HCT116 (cell line): Measurements from ENCODE around the gene LRRD1. TPM values are rescaled to one million over a fixed set of nuclear protein-coding genes. Genes with fewer than 3 reads are reported as not detected.

Experiments
- ATAC-seq: fragments of 200-7000 bp; cut with Tn5 transposase; 2 replicates; pipeline ENCODE4 v1.9.1; 2020; ENCODE audit warnings: mild to moderate bottlenecking, moderate library complexity
- BruUV-seq: library from RNA; stranded (reverse); fragments of 400-500 nt; replicated peaks from 2 replicates; lab custom pipeline; 2021; lab: Mats Ljungman, UMichigan
- CTCF ChIA-PET: fragments of 300-600 bp; sonication (Branson Sonifier 250); formaldehyde crosslinking; loops from one replicate; lab custom pipeline; 2021; ENCODE audit warnings: antibody characterized with exemption; lab: Charles Lee
- POLR2A ChIA-PET: fragments of 300-600, 350-600 bp; sonication (Branson Sonifier 250); formaldehyde crosslinking; loops from one replicate; lab custom pipeline; 2021; ENCODE audit warnings: antibody characterized with exemption; lab: Charles Lee
- RAD21 ChIA-PET, 2 experiments: fragments of 300-600 bp; sonication (Branson Sonifier 250); formaldehyde crosslinking; loops; one replicate each; lab custom pipeline; 2023; ENCODE audit warnings: low total read pairs in 2 of 2; ENCODE audit not compliant: uncharacterized antibody in 2 of 2, unreplicated experiment in 2 of 2, low non-redundant PET in 1 of 2; lab: Charles Lee
- DNase-seq: peaks from one replicate; pipeline ENCODE4 v3.0.0-alpha.2; 2010; ENCODE audit warnings: low read depth, low spot score
- H2AFZ ChIP-seq: fragments of 200-600 bp; shearing (Covaris generic), sonication (generic); 2 replicates; pipeline ENCODE4 v1.6.1; 2017; ENCODE audit warnings: low read depth, mixed run types, mixed read lengths, antibody characterized with exemption, low read length; ENCODE audit not compliant: poor library complexity, severe bottlenecking
- H3K27ac ChIP-seq: 2 replicates; pipeline ENCODE4 v1.5.1; 2012; ENCODE audit warnings: low read depth, low read length
- H3K27me3 ChIP-seq: fragments of 200-600 bp; sonication (generic); 2 replicates; pipeline ENCODE4 v1.6.1; 2016; ENCODE audit warnings: mixed run types, low read length, mixed read lengths; ENCODE audit not compliant: insufficient read depth
- H3K36me3 ChIP-seq, 2 experiments: fragments of 200-500 bp in 1 of 2; fragments of 200-600 bp in 1 of 2; sonication (Bioruptor generic) in 1 of 2; sonication (generic) in 1 of 2; 2 replicates each; pipeline versions ENCODE4 v1.5.1 to v1.6.1; 2014 to 2016; ENCODE audit warnings: low read length in 2 of 2, inconsistent platforms in 1 of 2, mixed read lengths in 1 of 2, mixed run types in 1 of 2; ENCODE audit not compliant: insufficient read depth in 2 of 2, control insufficient read depth in 1 of 2
- H3K4me1 ChIP-seq, 2 experiments: fragments of 200-600 bp in 1 of 2; sonication (generic) in 1 of 2; 2 replicates each; pipeline versions ENCODE4 v1.5.1 to v1.6.1; 2012 to 2017; ENCODE audit warnings: low read length in 2 of 2, inconsistent platforms in 1 of 2, mild to moderate bottlenecking in 1 of 2, mixed read lengths in 1 of 2, mixed run types in 1 of 2, moderate library complexity in 1 of 2; ENCODE audit not compliant: insufficient read depth in 2 of 2, control insufficient read depth in 1 of 2
- H3K4me2 ChIP-seq: fragments of 200-600 bp; sonication (generic); 2 replicates; pipeline ENCODE4 v1.6.1; 2017; ENCODE audit warnings: mixed run types, low read length, mixed read lengths
- H3K4me3 ChIP-seq, 2 experiments: fragments of 200-600 bp in 1 of 2; sonication (generic) in 1 of 2; replicated peaks in 1 of 2; 2 replicates each; pipeline ENCODE4 v1.5.1; 2011 to 2016; ENCODE audit warnings: low read length in 2 of 2, control low read depth in 1 of 2, low read depth in 1 of 2, mild to moderate bottlenecking in 1 of 2, mixed read lengths in 1 of 2, mixed run types in 1 of 2
- H3K79me2 ChIP-seq: fragments of 200-600 bp; sonication (generic); 2 replicates; pipeline ENCODE4 v1.6.1; 2017; ENCODE audit warnings: mild to moderate bottlenecking, mixed run types, low read length, moderate library complexity, mixed read lengths; ENCODE audit not compliant: insufficient read depth
- H3K9ac ChIP-seq: fragments of 200-600 bp; sonication (generic); 2 replicates; pipeline ENCODE4 v1.6.1; 2016; ENCODE audit warnings: low read length, mixed read lengths
- H3K9me2 ChIP-seq: fragments of 200-600 bp; sonication (generic), shearing (Covaris generic); 2 replicates; pipeline ENCODE4 v1.6.1; 2017; ENCODE audit warnings: mixed run types, mild to moderate bottlenecking, moderate library complexity; ENCODE audit not compliant: insufficient read depth
- H3K9me3 ChIP-seq, 2 experiments: fragments of 200-500 bp in 1 of 2; fragments of 200-600 bp in 1 of 2; sonication (Bioruptor generic) in 1 of 2; sonication (generic) in 1 of 2; 2 replicates each; pipeline ENCODE4 v1.6.1; 2014 to 2017; ENCODE audit warnings: low read length in 2 of 2, mixed read lengths in 2 of 2, inconsistent platforms in 1 of 2, low read depth in 1 of 2, mild to moderate bottlenecking in 1 of 2, mixed run types in 1 of 2, moderate library complexity in 1 of 2; ENCODE audit not compliant: control insufficient read depth in 1 of 2, insufficient read depth in 1 of 2
- H4K20me1 ChIP-seq: fragments of 200-600 bp; sonication (generic), shearing (Covaris generic); 2 replicates; pipeline ENCODE4 v1.6.1; 2017; ENCODE audit warnings: mixed run types, mild to moderate bottlenecking, moderate library complexity; ENCODE audit not compliant: insufficient read depth
- ATF3 ChIP-seq: IDR thresholded peaks from 2 replicates; pipeline ENCODE4 v1.6.1; 2012
- CTCF ChIP-seq, 3 experiments: fragments of 200-600 bp in 1 of 3; sonication (generic) in 1 of 3; IDR thresholded peaks in 2 of 3; conservative IDR thresholded peaks in 1 of 3; 2 replicates each; pipeline ENCODE4 v1.5.1; 2012 to 2017; ENCODE audit warnings: low read depth in 2 of 3, low read length in 2 of 3, antibody characterized with exemption in 1 of 3, borderline replicate concordance in 1 of 3, control low read depth in 1 of 3, mild to moderate bottlenecking in 1 of 3, mixed read lengths in 1 of 3, mixed run types in 1 of 3, moderate library complexity in 1 of 3; ENCODE audit not compliant: insufficient read depth in 1 of 3
- FOSL1 ChIP-seq: IDR thresholded peaks from 2 replicates; pipeline ENCODE4 v1.6.1; 2012; ENCODE audit warnings: low read depth
- POLR2AphosphoS5 ChIP-seq: IDR thresholded peaks from 2 replicates; pipeline ENCODE4 v1.6.1; 2011; ENCODE audit warnings: mild to moderate bottlenecking, low read depth, low read length, moderate library complexity
- REST ChIP-seq: IDR thresholded peaks from 2 replicates; pipeline ENCODE4 v1.6.1; 2012; ENCODE audit warnings: low read depth
- SIN3A ChIP-seq: IDR thresholded peaks from 2 replicates; pipeline ENCODE4 v1.6.1; 2012; ENCODE audit warnings: low read depth
- ZNF274 ChIP-seq: fragments of 200-500 bp; sonication (Bioruptor generic); IDR thresholded peaks from 2 replicates; pipeline ENCODE4 v1.6.1; 2014; ENCODE audit warnings: mild to moderate bottlenecking, low read depth, low read length, inconsistent platforms
- intact Hi-C: fragments of 100-400 bp; cut with micrococcal nuclease; formaldehyde crosslinking; loops from 2 replicates; pipeline ENCODE4 v1.10.0; 2022
- total RNA-seq: library from RNA; stranded (reverse); gene quantifications from one replicate; pipeline ENCODE4 v1.2.1, GENCODE V29; 2021; ENCODE audit not compliant: unreplicated experiment

The LRRD1 gene
- total RNA-seq, 1 experiment from 2014 or later = not detected

- peaks cover 8 to 12% of the 10 kb centered on the region in 2 experiments; a peak in 3 of 4 replicates for H3K36me3 ChIP-seq
- RAD21 ChIA-PET = no interaction called here
- CTCF ChIA-PET = no interaction called here
- POLR2A ChIA-PET = no interaction called here
- no peak overlapping the region for H3K4me2 ChIP-seq
- H3K9me2 ChIP-seq = no peaks in the 10 kb centered on the region
- intact Hi-C loops = no loop called here
- no TSS peak for BruUV-seq
- no peak overlapping the region for H3K9ac ChIP-seq
- no peaks in the 10 kb centered on the region for H3K27me3 ChIP-seq
- DNase-seq (no peak), ATAC-seq (no peak)
- no peaks in the 10 kb centered on the region for H3K4me1 ChIP-seq
- H4K20me1 ChIP-seq = no peaks in the 10 kb centered on the region
- H3K79me2 ChIP-seq = no peaks in the 10 kb centered on the region
- H2AFZ ChIP-seq = no peak overlapping the region
- no peak overlapping the region for H3K4me3 ChIP-seq
- no peak overlapping the region for H3K27ac ChIP-seq
- no peaks in the 10 kb centered on the region for H3K9me3 ChIP-seq
- TF ChIP-seq POLR2AphosphoS5 = no peak
- TF ChIP-seq ATF3 = no peak
- TF ChIP-seq FOSL1 = no peak
- TF ChIP-seq, all 23 proteins: peak for 0
Observed at GRCh38 chr7:92226981-92227380, 48.0 kb upstream of the LRRD1 start.

- ChIA-PET POLR2A (no interaction called here), CTCF (no interaction called here), RAD21 (no interaction called here)
- no peak overlapping the region for H3K4me2 ChIP-seq
- H3K36me3 ChIP-seq = peaks cover 19 to 25% of the 10 kb centered on the region in 2 experiments
- ATAC-seq = no peak
- H3K27me3 ChIP-seq = no peaks in the 10 kb centered on the region
- H3K79me2 ChIP-seq = no peaks in the 10 kb centered on the region
- H3K9ac ChIP-seq = no peak overlapping the region
- DNase-seq = no peak
- H4K20me1 ChIP-seq = no peaks in the 10 kb centered on the region
- H3K9me3 ChIP-seq = no peaks in the 10 kb centered on the region
- no peaks in the 10 kb centered on the region for H3K9me2 ChIP-seq
- H3K27ac ChIP-seq = no peak overlapping the region
- BruUV-seq = no TSS peak
- H3K4me1 ChIP-seq = no peaks in the 10 kb centered on the region
- intact Hi-C loops = no loop called here
- no peak overlapping the region for H3K4me3 ChIP-seq
- H2AFZ ChIP-seq = no peak overlapping the region
- TF ChIP-seq CTCF (IDR thresholded peaks at IDR 0.05 in 2 of 3, conservative IDR thresholded peaks at IDR 0.05 in 1 of 3; ENCODE audit: borderline replicate concordance in 1 of 3, insufficient read depth in 1 of 3, low read depth in 2 of 3, low read length in 2 of 3) (no peak), ZNF274 (no peak), REST (no peak), SIN3A (no peak)
Observed at GRCh38 chr7:92221766-92222165, 42.8 kb upstream of the LRRD1 start.
